SK-MEL-5 (cell line): ENCODE data around the gene IL1RAP. TPM values are rescaled to one million over a fixed set of nuclear protein-coding genes. Genes with fewer than 3 reads are reported as not detected.
"Not testable (repeated sequence)": the region's sequence is repeated elsewhere in the genome, so short reads cannot be mapped to it uniquely, and the experiment has no call there.

ENCODE experiments used
- DNase-seq: peaks from one replicate; pipeline ENCODE4 v3.0.0-alpha.2; 2016; ENCODE audit warnings: low read depth, low spot score
- in situ Hi-C: cut with HindIII; loops from 2 replicates; pipeline ENCODE4 v1.10.0; 2016; ENCODE audit warnings: low sequenced_read_pairs, high pct_unique_total_duplicates, low pct_unique_long_range_greater_than_20kb
- total RNA-seq: library from RNA; depleted of rRNA; stranded (reverse); fragments of >200 nt; shearing (Covaris generic); gene quantifications from 2 replicates; pipeline ENCODE4 v1.2.3, GENCODE V29; 2014

The IL1RAP gene
- total RNA-seq, 1 experiment from 2014 or later: 514 TPM

DNA sequence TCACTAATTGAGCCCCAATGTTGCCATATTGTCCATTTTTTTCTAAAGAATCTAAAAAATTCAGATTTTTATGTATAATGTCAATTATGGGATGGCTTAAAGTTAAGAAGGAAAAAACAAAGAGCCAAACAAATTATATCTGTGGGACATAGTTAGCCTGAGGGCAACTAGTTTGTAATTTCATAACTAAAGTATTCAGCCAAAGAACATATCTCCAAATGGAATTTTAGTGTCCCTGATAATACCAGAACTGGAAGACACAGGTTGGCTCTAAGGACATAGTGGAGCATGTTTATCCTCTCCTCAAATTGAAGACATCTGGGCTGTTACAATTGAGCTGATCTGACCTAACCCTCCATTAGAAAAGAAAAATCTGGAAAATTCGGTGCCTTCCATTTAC is 144.2 kb downstream of the IL1RAP start:
- no peak for DNase-seq
- in situ Hi-C loops: no loop called here

DNA sequence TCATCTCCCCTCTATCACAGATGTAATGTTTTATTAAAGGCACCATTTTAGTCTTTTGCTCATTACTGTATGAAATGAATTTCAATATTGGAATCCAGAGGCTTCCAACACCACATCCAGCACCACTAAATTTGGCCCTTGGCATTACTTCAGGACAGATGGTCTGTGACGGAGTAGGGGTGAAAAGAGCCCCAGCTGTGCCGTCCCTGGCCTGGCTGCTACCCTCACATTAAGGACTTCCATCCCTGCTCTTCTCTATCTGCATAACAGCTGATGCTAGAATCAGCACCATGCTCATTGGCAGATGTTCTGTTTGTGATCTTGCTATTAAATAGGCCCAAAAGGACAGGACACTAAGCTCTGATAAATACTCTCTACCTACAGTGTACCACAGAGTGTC is 152.9 kb downstream of the IL1RAP start:
- no peak for DNase-seq
- in situ Hi-C loops: no loop called here

DNA sequence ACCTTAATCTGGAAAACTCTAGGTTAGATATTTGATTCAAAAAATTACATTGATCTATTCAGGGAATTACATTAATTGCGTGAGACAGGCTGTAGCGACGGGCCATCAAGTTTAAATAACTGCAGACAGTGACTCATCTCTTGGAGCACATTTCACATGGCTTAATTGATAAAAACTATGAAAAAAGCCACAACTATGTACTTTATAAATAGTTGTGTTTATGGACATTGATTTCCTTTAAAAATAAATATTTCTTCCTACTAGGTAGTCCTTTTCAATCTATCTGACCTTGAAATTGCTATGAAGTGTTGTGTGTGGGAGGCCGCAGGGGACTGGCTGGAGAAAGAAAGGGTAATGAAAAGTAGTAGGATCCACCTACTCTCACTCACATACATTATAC is 157.8 kb downstream of the IL1RAP start:
- no peak for DNase-seq
- in situ Hi-C loops: no loop called here

DNA sequence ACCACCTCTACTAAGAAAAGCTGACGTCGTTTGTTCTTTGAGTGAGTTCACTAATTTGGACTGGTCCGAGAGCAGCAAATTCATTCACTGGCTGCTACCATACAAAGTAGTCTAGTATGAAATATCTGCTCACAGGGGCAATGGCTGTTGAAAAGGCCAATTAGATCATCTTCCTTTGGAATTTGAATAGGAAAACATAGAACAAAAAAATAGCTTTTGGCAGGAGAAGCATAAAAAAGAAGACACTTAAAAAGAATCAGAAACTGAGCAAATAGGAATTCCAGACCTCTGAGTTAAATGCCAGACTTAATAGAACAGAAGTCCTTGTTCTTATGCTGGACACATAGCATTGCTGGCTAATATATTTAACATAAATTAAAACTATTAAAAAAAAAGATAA is 159.3 kb downstream of the IL1RAP start:
- no peak for DNase-seq
- in situ Hi-C loops: no loop called here

DNA sequence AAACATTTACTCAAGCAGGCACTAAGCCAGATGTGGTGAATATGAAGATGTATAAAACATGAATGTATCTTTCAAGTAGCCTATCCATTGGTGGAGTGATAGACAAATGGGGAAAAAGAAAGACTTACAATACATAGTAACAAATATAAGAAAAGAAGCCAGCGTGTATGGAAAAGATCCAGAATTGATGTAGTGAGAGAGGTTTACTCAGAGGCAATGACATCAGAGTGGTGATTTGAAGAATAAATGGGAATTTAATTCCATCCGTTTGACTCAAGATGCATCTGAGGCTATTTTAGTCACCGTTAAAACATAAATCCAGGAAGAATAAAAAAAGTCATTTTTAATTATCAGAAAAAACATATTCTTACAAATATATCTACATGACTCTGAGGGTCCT is 162.6 kb downstream of the IL1RAP start:
- in situ Hi-C loops: no loop called here
- DNase-seq: no peak

DNA sequence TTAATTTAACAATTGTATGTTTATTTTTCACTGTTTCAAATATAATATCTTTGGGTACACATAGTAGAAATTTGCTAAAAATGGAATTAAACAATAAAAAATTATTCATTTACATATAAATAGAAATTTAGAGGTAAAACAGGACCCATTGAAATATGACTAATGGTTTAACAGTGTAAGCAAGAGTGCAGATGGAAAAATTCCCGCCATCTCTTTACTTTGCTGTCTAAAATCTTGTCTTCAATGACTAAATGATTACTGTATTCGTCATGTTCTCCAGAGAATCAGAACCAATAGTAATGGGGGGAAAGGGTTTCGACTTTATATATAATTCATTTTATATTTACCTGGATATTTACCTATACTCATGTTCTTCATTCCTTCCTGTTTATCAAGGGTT is 163.1 kb downstream of the IL1RAP start:
- in situ Hi-C loops: no loop called here
- no peak for DNase-seq

DNA sequence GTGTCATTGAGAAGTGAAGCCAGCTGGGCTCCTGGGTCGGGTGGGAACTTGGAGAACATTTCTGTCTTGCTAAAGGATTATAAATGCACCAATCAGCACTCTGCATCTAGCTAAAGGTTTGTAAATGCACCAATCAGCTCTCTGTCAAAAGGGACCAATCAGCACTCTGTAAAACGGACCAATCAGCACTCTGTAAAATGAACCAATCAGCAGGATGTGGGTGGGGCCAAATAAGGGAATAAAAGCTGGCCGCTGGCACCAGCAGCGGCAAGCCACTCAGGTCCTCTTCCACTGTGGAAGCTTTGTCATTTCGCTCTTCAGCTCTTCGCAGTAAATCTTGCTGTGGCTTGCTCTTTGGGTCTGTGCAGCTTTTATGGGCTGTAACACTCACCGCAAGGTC is 164.0 kb downstream of the IL1RAP start:
- in situ Hi-C loops: not testable (repeated sequence)

DNA sequence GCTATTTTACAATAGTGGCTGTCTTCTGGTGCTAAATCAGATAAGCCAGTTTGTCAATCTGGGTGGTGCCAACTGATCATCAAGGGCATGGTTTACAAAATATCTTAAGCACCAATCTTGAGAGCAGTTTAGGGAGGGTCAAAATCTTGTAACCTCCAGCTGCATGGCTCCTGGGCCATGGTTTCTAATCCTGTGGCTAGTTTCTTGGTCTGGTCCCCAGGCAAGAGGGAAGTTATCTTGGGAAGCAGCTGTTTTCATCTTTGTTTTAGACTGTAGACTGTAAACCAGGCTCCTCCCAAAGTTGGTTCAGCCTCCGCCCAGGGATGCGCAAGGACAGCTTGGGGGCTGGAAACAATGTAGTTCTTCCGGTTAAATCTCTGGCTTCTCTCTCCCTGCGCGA is 166.8 kb downstream of the IL1RAP start:
- in situ Hi-C loops: no loop called here
- DNase-seq: no peak

More for the DNA sequence above, 164.0 kb downstream of the IL1RAP start:
- DNase-seq: not testable (repeated sequence)

DNA sequence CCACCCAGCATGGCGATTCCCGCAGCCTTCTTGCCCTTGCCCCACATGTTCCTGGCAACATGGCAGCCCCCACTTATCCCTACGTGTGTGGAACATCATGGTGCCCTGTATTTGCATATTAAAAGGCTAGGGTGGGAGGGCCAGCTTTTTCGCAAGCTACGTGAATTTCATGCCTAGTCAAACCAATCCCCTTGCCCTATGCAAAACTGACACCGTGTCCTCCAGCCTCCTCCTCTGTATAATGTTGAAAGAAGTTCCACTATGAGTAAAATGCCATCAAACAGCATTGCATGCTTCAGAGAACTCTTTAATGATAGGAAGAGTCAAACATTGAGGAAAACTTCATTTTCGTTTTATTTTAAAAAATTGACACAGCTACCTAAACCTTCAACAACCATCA is 170.9 kb downstream of the IL1RAP start:
- no peak for DNase-seq
- in situ Hi-C loops: no loop called here

DNA sequence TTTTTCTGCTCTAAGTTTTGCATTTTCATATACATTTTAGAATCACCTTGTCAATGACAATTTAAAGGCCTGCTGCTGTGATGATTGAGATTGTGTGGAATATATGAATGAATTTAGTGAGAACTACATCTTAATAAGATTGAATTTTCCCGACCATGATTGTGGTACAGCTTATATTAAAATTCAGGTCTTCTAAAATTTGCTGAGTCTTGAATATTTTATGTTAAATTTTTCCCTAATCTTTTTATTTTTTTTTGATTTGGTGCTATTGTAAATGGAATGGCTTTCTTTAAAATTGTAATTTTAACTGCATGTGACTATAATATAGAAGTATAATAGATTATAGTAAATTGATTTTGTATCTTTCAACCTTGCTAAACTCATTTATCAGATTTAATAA is 172.1 kb downstream of the IL1RAP start:
- DNase-seq: no peak
- in situ Hi-C loops: no loop called here

DNA sequence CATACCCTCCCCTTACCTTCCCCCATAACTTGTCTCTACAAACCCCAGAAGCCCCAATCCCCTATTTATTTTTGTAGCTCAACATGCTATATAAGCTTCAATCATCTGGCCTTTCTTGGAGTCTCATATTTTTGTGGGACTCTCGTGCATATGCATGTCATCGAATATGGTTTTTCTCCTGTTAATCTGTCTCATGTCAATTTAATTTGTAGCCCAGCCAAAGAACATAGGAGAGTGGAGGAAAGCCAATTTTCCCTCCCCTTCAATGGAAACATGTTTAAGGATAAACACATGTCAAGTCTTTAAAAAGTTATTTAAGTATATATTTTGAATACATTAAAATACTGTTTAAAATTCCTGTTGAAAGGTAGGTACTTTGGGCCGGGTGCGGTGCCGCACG is 176.4 kb downstream of the IL1RAP start:
- no peak for DNase-seq
- in situ Hi-C loops: no loop called here

DNA sequence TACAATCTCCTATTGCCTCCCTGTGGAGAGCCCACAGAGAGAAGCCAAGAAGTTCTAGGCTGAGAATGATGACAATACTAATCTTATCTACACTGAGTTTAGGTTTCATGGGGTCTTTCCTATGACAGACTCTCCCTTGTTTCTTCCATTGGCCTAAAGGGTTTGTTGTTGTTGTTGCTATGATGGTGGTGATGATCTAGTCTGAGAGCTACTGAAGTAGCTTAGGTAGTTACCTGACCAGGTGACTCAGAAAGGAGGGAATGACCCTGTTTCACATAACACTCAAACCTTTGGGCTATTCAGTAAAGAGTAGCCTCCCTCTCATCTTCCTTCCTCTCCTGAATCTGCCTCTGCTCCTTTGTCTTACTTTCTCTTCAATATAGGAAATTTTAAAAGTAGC is 178.4 kb downstream of the IL1RAP start:
- in situ Hi-C loops: no loop called here
- no peak for DNase-seq

DNA sequence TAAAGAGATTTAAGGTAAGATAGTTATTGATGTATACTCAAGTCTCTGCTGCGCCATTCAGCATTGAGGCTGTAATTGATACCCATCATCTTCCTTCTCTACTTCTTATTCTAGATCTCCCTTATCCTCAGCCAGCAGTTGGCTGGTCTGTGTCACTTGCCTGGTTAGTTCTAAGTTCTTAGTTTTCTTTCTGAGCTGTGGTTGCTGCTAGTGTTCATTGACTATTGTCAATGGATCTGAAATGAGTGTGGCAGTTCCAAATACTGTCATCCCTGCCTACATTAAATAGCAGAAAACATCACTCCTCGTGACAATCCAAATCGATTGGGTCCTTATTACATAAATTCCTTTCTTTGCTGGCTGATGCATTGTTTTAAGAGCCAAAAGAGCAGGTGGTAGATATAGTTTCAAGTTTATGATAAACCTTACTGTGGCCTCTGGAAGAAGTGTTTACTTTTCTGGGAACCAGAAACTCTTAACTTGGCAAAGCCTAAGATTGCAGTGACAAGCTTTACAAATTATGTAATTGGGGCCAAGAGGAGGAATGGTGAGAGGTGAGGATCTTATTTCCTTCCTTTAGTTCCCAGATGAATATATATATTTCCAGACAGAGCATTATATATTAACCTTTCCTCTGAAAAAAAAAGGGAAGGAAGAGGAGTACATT is 180.6 kb downstream of the IL1RAP start:
- in situ Hi-C loops: no loop called here
- DNase-seq: no peak

DNA sequence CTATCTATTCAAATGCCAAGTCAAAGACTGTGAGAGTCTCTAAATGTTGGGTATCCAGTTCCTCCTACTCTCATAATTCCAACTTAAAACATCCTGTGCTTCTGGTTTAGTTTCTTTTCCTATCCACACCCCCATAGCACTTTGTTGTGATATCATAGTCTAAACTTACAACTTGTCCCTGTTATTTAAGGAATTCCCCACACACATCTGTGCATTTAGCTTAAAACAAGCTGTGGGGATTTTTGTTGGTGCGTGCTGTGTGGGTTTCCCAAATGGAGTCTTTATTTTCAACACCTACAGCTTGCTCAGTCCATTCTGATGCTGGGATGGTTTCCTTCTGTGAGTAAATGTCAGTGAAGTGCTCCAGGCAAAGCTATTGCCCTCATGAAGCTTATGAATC is 181.3 kb downstream of the IL1RAP start:
- DNase-seq: no peak
- in situ Hi-C loops: no loop called here

DNA sequence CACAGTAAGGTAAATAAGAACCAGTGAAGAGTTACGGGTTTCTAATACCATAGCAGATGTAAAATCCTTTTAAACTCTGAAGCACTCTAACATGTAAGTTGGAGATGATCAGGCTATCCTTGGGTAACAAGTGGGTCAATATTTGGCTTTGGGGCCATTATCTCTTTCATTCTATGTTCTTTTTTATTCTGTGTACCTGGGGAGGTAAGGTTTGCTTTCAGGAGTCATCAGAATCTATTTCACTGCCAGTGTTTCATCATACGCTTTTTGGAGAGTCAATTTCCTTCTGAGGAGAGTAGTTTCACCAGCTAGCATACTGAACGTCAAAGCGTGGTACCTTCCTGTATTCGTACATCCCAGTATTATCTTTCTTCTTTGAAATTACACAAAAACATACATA is 182.1 kb downstream of the IL1RAP start:
- in situ Hi-C loops: no loop called here
- DNase-seq: no peak

DNA sequence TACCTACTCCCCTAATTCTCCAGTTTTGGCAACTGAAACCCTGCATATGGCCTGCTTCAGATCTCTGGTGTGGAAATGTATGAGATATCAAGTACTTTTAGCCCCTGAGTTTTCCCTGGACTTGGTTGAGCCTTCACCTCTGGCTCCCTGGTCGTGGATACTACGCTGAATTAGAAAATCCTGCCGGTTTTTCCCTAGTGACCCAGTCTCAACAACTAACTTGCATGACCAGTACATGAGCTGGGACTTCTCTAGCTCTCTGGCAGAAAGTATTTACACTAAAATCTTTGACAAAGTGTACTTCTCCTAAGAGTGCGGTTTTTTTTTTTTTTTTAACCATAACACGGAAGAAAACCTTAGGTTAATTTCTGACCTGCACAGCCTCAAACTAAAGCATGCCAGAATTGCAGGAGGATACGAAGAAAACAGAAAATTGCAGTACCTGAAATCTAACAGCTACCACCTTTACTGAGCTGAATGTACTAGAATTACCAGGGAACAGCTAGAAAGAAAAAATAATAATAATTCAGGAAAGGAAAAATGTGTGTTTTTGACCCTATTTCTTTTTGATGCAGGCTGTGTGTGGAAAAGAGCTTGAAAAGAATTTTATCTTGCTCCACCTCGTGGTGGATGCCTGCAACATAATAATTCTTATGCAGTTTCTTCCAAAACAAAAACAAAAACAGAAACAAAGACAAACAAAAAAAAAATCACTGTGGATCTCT is 183.1 kb downstream of the IL1RAP start:
- in situ Hi-C loops: no loop called here
- peak; percentile 64 for DNase-seq

DNA sequence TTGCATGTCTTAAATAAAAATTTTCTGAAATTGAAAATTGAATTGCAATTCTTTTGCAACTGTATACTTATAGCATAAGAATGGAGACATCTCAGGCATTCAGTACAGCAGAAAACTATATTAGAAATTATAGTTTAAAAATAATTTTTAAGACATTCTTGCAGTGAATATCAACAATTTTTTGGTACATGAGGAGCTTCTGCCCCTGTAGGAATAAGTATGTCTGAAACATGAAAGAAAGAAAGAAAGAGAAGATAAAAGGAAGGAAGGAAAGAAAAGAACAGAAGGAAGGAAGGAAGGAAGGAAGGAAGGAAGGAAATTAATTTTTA is 183.6 kb downstream of the IL1RAP start:
- no peak for DNase-seq
- in situ Hi-C loops: no loop called here

DNA sequence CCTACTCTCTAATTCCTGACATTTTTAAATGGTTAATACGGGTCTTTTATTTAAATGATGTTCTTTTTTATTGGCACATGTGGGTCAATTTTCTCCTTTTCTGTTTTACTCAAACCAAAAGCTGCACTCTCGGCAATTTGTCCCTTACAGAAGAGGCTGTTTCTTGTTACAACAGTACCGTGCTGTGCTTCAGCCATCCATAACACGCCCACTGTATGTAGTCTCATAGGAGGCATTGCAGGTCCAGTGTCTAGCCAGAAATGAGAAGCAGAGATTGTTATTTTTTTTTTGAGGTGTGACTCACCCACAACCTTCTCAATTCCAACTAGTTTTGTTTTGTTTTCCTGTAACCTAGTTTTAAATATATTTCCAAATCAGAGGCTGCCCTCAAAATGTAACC is 184.0 kb downstream of the IL1RAP start:
- in situ Hi-C loops: no loop called here
- DNase-seq: peak; percentile 34

DNA sequence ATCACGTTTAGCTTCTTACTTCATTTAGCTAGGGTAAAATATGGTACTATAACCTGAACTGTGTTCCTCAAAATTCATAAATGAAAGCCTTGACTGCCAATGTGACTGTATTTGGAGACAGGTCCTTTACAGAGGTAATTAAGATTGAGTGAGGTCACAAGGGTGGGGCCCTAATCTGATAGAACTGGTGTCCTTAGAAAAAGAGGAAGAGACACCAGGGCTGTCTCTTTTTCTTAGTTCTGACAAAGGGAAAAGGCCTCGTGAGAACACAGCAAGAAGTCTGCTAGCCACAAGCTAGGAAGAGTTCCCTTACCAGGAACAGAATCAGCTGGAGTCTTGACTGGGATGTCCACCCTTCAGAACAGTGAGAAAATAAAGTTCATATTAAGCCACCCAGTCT is 185.9 kb downstream of the IL1RAP start:
- DNase-seq: no peak
- in situ Hi-C loops: no loop called here
